ENCODE data around the gene PTPRD.

The PTPRD gene

GRCh38 chr9:8649807-8650206 lies 1963.0 kb downstream of the PTPRD start:
- peaks cover 11% of the 10 kb centered on the region for H3K4me1 ChIP-seq (ENCODE audit: control insufficient read depth, insufficient read depth, low read length, poor library complexity, severe bottlenecking)
- WGBS, 2 experiments (ENCODE audit: insufficient coverage in 2 of 2): 100% methylated on average over 1 to 2 of the region's 4 CpGs

GRCh38 chr9:8649160-8649559 lies 1963.6 kb downstream of the PTPRD start:
- H3K4me1 ChIP-seq (ENCODE audit: control insufficient read depth, insufficient read depth, low read length, poor library complexity, severe bottlenecking): peaks cover 11% of the 10 kb centered on the region
- H3K36me3 ChIP-seq (ENCODE audit: control insufficient read depth, insufficient read depth, low read length): no peaks in the 10 kb centered on the region
- no peak overlapping the region for H3K4me3 ChIP-seq (ENCODE audit: extremely low read depth, insufficient read depth, low read length, poor library complexity, severe bottlenecking)
- no peaks in the 10 kb centered on the region for H3K9me3 ChIP-seq (ENCODE audit: control insufficient read depth, low read length)
- WGBS, 2 experiments (ENCODE audit: insufficient coverage in 2 of 2): no CpG with 5 or more reads among the region's 2 CpGs
- H3K27ac ChIP-seq (ENCODE audit: low read depth, low read length, severe bottlenecking): no peak overlapping the region

More at GRCh38 chr9:8649807-8650206, 1963.0 kb downstream of the PTPRD start:
- H3K27ac ChIP-seq (ENCODE audit: low read depth, low read length, severe bottlenecking): no peak overlapping the region
- no peaks in the 10 kb centered on the region for H3K9me3 ChIP-seq (ENCODE audit: control insufficient read depth, low read length)
- H3K4me3 ChIP-seq (ENCODE audit: extremely low read depth, insufficient read depth, low read length, poor library complexity, severe bottlenecking): no peak overlapping the region
- H3K36me3 ChIP-seq (ENCODE audit: control insufficient read depth, insufficient read depth, low read length): no peaks in the 10 kb centered on the region

GRCh38 chr9:8648271-8648845 lies 1964.4 kb downstream of the PTPRD start:
- no peaks in the 10 kb centered on the region for H3K9me3 ChIP-seq (ENCODE audit: control insufficient read depth, low read length)
- H3K4me3 ChIP-seq (ENCODE audit: extremely low read depth, insufficient read depth, low read length, poor library complexity, severe bottlenecking): no peak overlapping the region
- peaks cover 11% of the 10 kb centered on the region for H3K4me1 ChIP-seq (ENCODE audit: control insufficient read depth, insufficient read depth, low read length, poor library complexity, severe bottlenecking)
- H3K36me3 ChIP-seq (ENCODE audit: control insufficient read depth, insufficient read depth, low read length): no peaks in the 10 kb centered on the region
- no peak overlapping the region for H3K27ac ChIP-seq (ENCODE audit: low read depth, low read length, severe bottlenecking)
- 83% methylated on average over 1 of the region's 2 CpGs; no CpG with 5 or more reads in 1 of the 2 experiments for whole genome bisulfite sequencing, 2 experiments (ENCODE audit: insufficient coverage in 2 of 2)

DNA sequence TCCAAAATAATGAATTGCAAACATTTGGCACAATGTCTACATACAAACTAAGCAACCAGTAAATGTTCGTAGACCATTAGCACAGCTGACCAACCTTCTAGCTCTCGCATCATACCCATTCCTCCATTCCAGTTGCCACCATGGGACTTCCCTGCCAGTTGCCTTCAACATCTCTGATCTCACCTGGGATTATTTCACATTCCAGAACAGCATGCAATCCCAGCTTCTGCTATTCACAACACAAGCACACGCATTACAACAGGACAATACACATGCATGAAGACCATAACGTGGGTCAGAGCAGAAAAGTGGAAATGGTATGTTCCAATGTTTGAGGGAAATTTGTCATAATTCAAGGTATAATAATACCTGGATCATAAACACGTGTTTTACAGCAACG lies 1965.0 kb downstream of the PTPRD start:
- Histone ChIP-seq H3K9me3 (ENCODE audit: control insufficient read depth, low read length) (no peaks in the 10 kb centered on the region), H3K4me3 (ENCODE audit: extremely low read depth, insufficient read depth, low read length, poor library complexity, severe bottlenecking) (no peak overlapping the region), H3K27ac (ENCODE audit: low read depth, low read length, severe bottlenecking) (no peak overlapping the region), H3K36me3 (ENCODE audit: control insufficient read depth, insufficient read depth, low read length) (no peaks in the 10 kb centered on the region), H3K4me1 (ENCODE audit: control insufficient read depth, insufficient read depth, low read length, poor library complexity, severe bottlenecking) (peaks cover 11% of the 10 kb centered on the region)
- 89 to 100% methylated on average over 2 of the region's 6 CpGs for WGBS, 2 experiments (ENCODE audit: insufficient coverage in 2 of 2)

DNA sequence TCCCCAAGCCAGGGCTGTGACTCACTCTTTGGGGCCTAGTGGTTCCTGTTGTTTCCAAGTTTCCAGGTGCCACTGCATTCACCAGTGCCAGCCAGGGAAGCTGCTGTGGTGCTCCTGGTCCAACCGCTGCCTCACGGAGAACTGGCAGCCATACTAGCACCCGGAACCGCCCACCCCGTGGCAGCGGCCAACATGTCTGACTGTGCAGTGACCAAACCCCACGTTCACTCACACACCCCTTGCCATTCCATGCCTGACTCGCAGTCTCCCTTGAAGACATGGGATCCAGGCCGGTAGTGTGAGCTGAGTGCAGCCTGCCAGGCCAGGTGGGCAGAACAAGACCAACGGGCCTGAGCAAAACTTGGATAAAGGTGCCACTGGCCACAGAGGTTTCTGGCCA lies 1968.2 kb downstream of the PTPRD start:
- 91 to 95% methylated on average over 8 to 10 of the region's 10 CpGs for WGBS, 2 experiments (ENCODE audit: insufficient coverage in 2 of 2)
- H3K27ac ChIP-seq (ENCODE audit: low read depth, low read length, severe bottlenecking): no peak overlapping the region
- no peak overlapping the region for H3K4me3 ChIP-seq (ENCODE audit: extremely low read depth, insufficient read depth, low read length, poor library complexity, severe bottlenecking)
- peaks cover 7% of the 10 kb centered on the region for H3K4me1 ChIP-seq (ENCODE audit: control insufficient read depth, insufficient read depth, low read length, poor library complexity, severe bottlenecking)
- H3K9me3 ChIP-seq (ENCODE audit: control insufficient read depth, low read length): no peaks in the 10 kb centered on the region
- H3K36me3 ChIP-seq (ENCODE audit: control insufficient read depth, insufficient read depth, low read length): no peaks in the 10 kb centered on the region

GRCh38 chr9:8643896-8644295 lies 1968.9 kb downstream of the PTPRD start:
- H3K4me1 ChIP-seq (ENCODE audit: control insufficient read depth, insufficient read depth, low read length, poor library complexity, severe bottlenecking): peaks cover 7% of the 10 kb centered on the region

GRCh38 chr9:8643464-8643863 lies 1969.3 kb downstream of the PTPRD start:
- Histone ChIP-seq H3K9me3 (ENCODE audit: control insufficient read depth, low read length) (no peaks in the 10 kb centered on the region), H3K36me3 (ENCODE audit: control insufficient read depth, insufficient read depth, low read length) (no peaks in the 10 kb centered on the region), H3K4me1 (ENCODE audit: control insufficient read depth, insufficient read depth, low read length, poor library complexity, severe bottlenecking) (peaks cover 2% of the 10 kb centered on the region), H3K4me3 (ENCODE audit: extremely low read depth, insufficient read depth, low read length, poor library complexity, severe bottlenecking) (no peak overlapping the region), H3K27ac (ENCODE audit: low read depth, low read length, severe bottlenecking) (no peak overlapping the region)
- 97 to 100% methylated on average over 2 to 6 of the region's 6 CpGs for WGBS, 2 experiments (ENCODE audit: insufficient coverage in 2 of 2)

More at GRCh38 chr9:8643896-8644295, 1968.9 kb downstream of the PTPRD start:
- 91 to 95% methylated on average over 5 of the region's 5 CpGs for WGBS, 2 experiments (ENCODE audit: insufficient coverage in 2 of 2)
- Histone ChIP-seq H3K27ac (ENCODE audit: low read depth, low read length, severe bottlenecking) (no peak overlapping the region), H3K4me3 (ENCODE audit: extremely low read depth, insufficient read depth, low read length, poor library complexity, severe bottlenecking) (no peak overlapping the region), H3K9me3 (ENCODE audit: control insufficient read depth, low read length) (no peaks in the 10 kb centered on the region), H3K36me3 (ENCODE audit: control insufficient read depth, insufficient read depth, low read length) (no peaks in the 10 kb centered on the region)

DNA sequence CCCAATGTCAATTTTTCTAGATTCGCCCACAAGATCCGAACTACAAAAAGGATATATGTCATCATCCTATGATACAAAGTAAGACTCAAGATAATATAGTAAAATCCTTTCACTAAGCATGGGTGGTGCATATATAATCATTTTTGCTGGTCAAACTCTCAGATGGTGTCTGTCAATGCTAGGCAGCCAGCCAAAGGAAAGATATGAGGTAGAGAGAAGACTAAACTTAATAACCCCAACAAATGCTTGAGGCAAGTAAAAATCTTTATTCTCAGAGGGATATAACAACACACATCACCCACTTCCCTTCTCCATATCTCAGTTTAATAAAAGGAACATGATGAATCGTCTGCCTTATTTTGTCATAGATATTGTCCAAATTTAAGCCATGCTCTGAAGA lies 1972.0 kb downstream of the PTPRD start:
- no peaks in the 10 kb centered on the region for H3K9me3 ChIP-seq (ENCODE audit: control insufficient read depth, low read length)
- no peak overlapping the region for H3K27ac ChIP-seq (ENCODE audit: low read depth, low read length, severe bottlenecking)
- H3K36me3 ChIP-seq (ENCODE audit: control insufficient read depth, insufficient read depth, low read length): no peaks in the 10 kb centered on the region
- H3K4me3 ChIP-seq (ENCODE audit: extremely low read depth, insufficient read depth, low read length, poor library complexity, severe bottlenecking): no peak overlapping the region
- WGBS, 2 experiments (ENCODE audit: insufficient coverage in 2 of 2): no CpG with 5 or more reads among the region's 3 CpGs
- H3K4me1 ChIP-seq (ENCODE audit: control insufficient read depth, insufficient read depth, low read length, poor library complexity, severe bottlenecking): no peaks in the 10 kb centered on the region

GRCh38 chr9:8637626-8638025 lies 1975.2 kb downstream of the PTPRD start:
- no CpG with 5 or more reads among the region's 1 CpG for WGBS, 2 experiments (ENCODE audit: insufficient coverage in 2 of 2)
- Histone ChIP-seq H3K9me3 (ENCODE audit: control insufficient read depth, low read length) (no peaks in the 10 kb centered on the region), H3K4me3 (ENCODE audit: extremely low read depth, insufficient read depth, low read length, poor library complexity, severe bottlenecking) (no peak overlapping the region), H3K4me1 (ENCODE audit: control insufficient read depth, insufficient read depth, low read length, poor library complexity, severe bottlenecking) (no peaks in the 10 kb centered on the region), H3K27ac (ENCODE audit: low read depth, low read length, severe bottlenecking) (no peak overlapping the region), H3K36me3 (ENCODE audit: control insufficient read depth, insufficient read depth, low read length) (no peaks in the 10 kb centered on the region)

GRCh38 chr9:8633784-8634183 lies 1979.0 kb downstream of the PTPRD start:
- Histone ChIP-seq H3K36me3 (ENCODE audit: control insufficient read depth, insufficient read depth, low read length) (no peaks in the 10 kb centered on the region), H3K9me3 (ENCODE audit: control insufficient read depth, low read length) (no peaks in the 10 kb centered on the region), H3K4me1 (ENCODE audit: control insufficient read depth, insufficient read depth, low read length, poor library complexity, severe bottlenecking) (no peaks in the 10 kb centered on the region), H3K27ac (ENCODE audit: low read depth, low read length, severe bottlenecking) (no peak overlapping the region), H3K4me3 (ENCODE audit: extremely low read depth, insufficient read depth, low read length, poor library complexity, severe bottlenecking) (no peak overlapping the region)
- 100% methylated on average over 2 of the region's 3 CpGs; no CpG with 5 or more reads in 1 of the 2 experiments for WGBS, 2 experiments (ENCODE audit: insufficient coverage in 2 of 2)

DNA sequence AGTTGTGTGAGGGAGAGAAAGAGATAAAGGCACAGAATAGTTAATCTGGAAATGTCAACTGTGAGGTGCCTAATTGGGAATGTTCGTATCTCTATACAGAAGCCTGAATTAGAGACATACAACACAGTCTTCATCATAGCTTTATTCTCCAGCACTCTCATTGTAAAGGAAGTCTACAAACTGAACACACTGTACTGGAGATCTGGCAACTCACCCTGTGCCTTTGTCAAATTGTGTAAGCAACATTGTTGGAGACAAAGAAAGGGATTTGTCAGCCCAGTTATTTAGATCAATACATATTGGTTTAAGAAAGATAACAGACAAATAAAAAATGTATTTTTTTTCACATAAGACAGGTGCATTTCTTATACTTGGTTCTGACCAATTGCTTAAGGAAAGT lies 1980.3 kb downstream of the PTPRD start:
- no peaks in the 10 kb centered on the region for H3K9me3 ChIP-seq (ENCODE audit: control insufficient read depth, low read length)
- WGBS, 2 experiments (ENCODE audit: insufficient coverage in 2 of 2): no CpG with 5 or more reads among the region's 1 CpG
- no peaks in the 10 kb centered on the region for H3K36me3 ChIP-seq (ENCODE audit: control insufficient read depth, insufficient read depth, low read length)
- no peaks in the 10 kb centered on the region for H3K4me1 ChIP-seq (ENCODE audit: control insufficient read depth, insufficient read depth, low read length, poor library complexity, severe bottlenecking)
- no peak overlapping the region for H3K4me3 ChIP-seq (ENCODE audit: extremely low read depth, insufficient read depth, low read length, poor library complexity, severe bottlenecking)
- H3K27ac ChIP-seq (ENCODE audit: low read depth, low read length, severe bottlenecking): no peak overlapping the region

All from mesodermal cell (in vitro differentiated cells).